Activated T-helper 2 cell treated with anti-CD3 and anti-CD28 coated beads, Interferon-gamma antibody, Interleukin-2, Interleukin-4, amounts not matched to agents 10 μg/mL and 5 μg/mL and 100 μg/mL, durations not matched to agents 14 hours and 24 hours and 36 hours (primary cell): Measurements from ENCODE around the gene SNRNP48. TPM values are rescaled to one million over a fixed set of nuclear protein-coding genes. Genes with fewer than 3 reads are reported as not detected.

ENCODE experiments used
- DNase-seq: peaks from one replicate; pipeline ENCODE4 v3.0.0; 2021; ENCODE audit warnings: low spot score
- H3K27ac Mint-ChIP-seq: one replicate; pipeline ENCODE4 v1.8.0; 2021; ENCODE audit warnings: mixed read lengths
- H3K27me3 Mint-ChIP-seq: one replicate; pipeline ENCODE4 v1.8.0; 2021; ENCODE audit warnings: low read depth, mixed read lengths
- H3K36me3 Mint-ChIP-seq: one replicate; pipeline ENCODE4 v1.8.0; 2021; ENCODE audit warnings: low read depth, mixed read lengths
- H3K4me1 Mint-ChIP-seq: one replicate; pipeline ENCODE4 v1.8.0; 2021; ENCODE audit warnings: low read depth, mixed read lengths
- H3K4me3 Mint-ChIP-seq: one replicate; pipeline ENCODE4 v1.8.0; 2021; ENCODE audit warnings: low read depth, mild to moderate bottlenecking, moderate library complexity, mixed read lengths
- H3K9me3 Mint-ChIP-seq: one replicate; pipeline ENCODE4 v1.8.0; 2021; ENCODE audit warnings: mixed read lengths
- intact Hi-C: fragments of 100-400 bp; cut with micrococcal nuclease; formaldehyde crosslinking; loops from one replicate; pipeline ENCODE4 v1.15.1; 2023
- total RNA-seq: library from RNA; stranded (reverse); gene quantifications from 2 replicates; pipeline ENCODE4 v1.2.3, GENCODE V29; 2022

The SNRNP48 gene
- total RNA-seq, 1 donor from 2014 or later: 16.8 TPM

DNA sequence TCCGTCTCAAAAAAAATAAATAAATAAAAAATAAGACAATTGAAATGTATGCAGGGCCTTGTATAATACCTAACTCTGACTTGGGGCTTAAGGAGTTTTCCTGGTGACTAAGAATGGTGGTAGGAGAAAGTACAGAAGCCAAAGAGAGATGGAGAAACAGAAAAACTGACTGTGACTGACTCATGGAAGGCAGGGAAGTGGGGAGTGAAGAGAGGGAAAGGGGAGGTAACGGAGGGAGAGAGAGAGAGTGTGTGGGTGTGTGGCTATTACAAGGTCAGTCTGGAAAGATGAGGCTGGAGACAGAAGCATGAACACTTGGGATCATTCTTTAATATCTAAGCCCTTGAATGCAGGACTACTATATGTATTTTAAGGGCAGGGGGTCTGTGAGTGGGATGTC, 38.5 kb downstream of the SNRNP48 start:
- H3K27me3 Mint-ChIP-seq: peaks cover 8% of the 10 kb centered on the region
- intact Hi-C loops: no loop called here
- H3K27ac Mint-ChIP-seq: no peak overlapping the region

DNA sequence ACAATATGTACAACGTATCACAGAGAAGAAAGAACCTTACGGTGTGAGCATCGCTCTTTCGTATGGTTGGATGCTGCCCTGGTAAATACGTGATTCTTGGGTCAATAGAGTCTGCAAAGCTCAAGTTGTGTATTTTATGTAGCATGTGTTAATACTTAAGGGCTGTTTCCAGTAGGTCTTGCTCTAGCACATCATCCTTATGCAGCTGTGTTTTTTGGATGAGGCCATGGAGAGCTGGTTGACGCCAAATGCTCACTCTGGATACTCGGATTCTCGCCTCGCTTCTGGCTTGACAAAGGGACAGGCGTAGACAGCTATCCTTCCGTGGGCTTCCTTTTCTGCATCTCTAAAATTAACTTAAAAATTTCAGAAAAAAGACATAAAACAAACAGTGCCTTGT, 38.9 kb downstream of the SNRNP48 start:
- H3K4me1 Mint-ChIP-seq: no peaks in the 10 kb centered on the region
- H3K9me3 Mint-ChIP-seq: no peaks in the 10 kb centered on the region
- no peak for DNase-seq
- no peaks in the 10 kb centered on the region for H3K36me3 Mint-ChIP-seq
- H3K27ac Mint-ChIP-seq: no peak overlapping the region
- H3K27me3 Mint-ChIP-seq: peaks cover 6% of the 10 kb centered on the region
- intact Hi-C loops: no loop called here
- H3K4me3 Mint-ChIP-seq: no peak overlapping the region

More for the DNA sequence above, 38.5 kb downstream of the SNRNP48 start:
- Mint-ChIP-seq H3K9me3 (no peaks in the 10 kb centered on the region), H3K4me1 (no peaks in the 10 kb centered on the region), H3K36me3 (no peaks in the 10 kb centered on the region), H3K4me3 (no peak overlapping the region)
- DNase-seq: no peak

DNA sequence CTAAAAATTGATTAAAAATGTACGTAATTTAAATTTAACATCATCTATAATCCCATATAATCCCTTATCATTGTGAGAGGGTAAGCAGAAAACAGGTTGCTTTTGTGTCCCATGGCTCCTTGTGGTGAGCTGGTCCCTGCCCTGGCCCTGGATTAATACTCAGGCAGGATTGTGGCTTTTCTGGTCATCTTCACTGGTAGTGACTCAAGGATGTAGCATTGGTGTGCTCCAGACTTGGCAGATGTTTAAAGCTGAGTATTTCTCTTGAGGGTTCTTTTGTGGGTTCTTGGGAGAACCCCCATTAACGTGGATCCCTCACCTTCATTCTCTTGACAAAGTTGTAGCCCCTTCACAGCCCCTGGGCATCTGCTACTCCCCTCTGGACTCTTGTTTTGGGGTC, 39.3 kb downstream of the SNRNP48 start:
- Mint-ChIP-seq H3K9me3 (no peaks in the 10 kb centered on the region), H3K27me3 (peaks cover 6% of the 10 kb centered on the region), H3K4me3 (no peak overlapping the region), H3K4me1 (no peaks in the 10 kb centered on the region), H3K36me3 (no peaks in the 10 kb centered on the region), H3K27ac (no peak overlapping the region)
- DNase-seq: no peak
- intact Hi-C loops: no loop called here

DNA sequence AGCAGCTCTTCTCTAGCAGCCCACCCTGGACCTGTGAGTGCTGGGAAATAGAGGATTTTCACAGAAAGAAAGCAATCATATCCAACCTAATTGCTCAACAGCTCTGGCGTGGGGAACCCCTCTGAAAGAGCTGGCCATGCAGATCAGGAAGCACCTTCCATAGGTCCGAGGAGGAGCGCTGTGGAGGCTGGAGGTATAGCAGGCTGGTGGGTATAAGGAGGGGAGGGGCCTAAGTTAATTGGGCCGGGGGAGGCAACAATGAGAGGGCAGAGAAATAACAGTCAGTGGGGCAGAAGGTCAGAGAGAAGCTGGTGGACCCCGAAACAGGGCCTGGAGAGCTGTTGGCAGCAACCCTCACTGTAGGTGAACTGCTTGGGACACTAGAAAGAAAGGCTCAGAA, 40.8 kb downstream of the SNRNP48 start:
- intact Hi-C loops: no loop called here
- H3K36me3 Mint-ChIP-seq: no peaks in the 10 kb centered on the region
- DNase-seq: no peak
- no peak overlapping the region for H3K4me3 Mint-ChIP-seq
- no peak overlapping the region for H3K27ac Mint-ChIP-seq
- H3K27me3 Mint-ChIP-seq: peaks cover 4% of the 10 kb centered on the region
- no peaks in the 10 kb centered on the region for H3K4me1 Mint-ChIP-seq
- no peaks in the 10 kb centered on the region for H3K9me3 Mint-ChIP-seq

DNA sequence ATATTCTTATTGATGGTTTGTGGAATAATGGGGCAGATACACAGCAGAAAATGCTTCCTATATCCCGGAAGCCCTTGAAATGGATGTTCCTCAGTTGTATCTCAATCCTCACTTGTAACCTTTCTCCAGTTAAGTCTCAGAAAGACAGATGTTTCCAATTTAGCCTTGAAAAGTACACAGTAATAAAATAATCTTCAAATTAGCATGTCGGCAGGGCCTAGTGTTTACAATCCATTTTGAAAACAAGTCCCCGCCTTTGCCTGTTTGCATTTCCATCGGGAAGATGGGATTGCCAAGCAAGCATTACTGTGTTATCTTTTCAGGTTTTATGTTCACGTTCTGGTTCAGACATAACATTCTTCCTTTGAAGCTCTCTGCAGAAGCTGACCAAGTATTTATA, 41.5 kb downstream of the SNRNP48 start:
- no peaks in the 10 kb centered on the region for H3K9me3 Mint-ChIP-seq
- no peak for DNase-seq
- H3K4me1 Mint-ChIP-seq: no peaks in the 10 kb centered on the region
- H3K27ac Mint-ChIP-seq: no peak overlapping the region
- intact Hi-C loops: no loop called here
- H3K4me3 Mint-ChIP-seq: no peak overlapping the region
- peaks cover 4% of the 10 kb centered on the region for H3K27me3 Mint-ChIP-seq
- H3K36me3 Mint-ChIP-seq: no peaks in the 10 kb centered on the region

DNA sequence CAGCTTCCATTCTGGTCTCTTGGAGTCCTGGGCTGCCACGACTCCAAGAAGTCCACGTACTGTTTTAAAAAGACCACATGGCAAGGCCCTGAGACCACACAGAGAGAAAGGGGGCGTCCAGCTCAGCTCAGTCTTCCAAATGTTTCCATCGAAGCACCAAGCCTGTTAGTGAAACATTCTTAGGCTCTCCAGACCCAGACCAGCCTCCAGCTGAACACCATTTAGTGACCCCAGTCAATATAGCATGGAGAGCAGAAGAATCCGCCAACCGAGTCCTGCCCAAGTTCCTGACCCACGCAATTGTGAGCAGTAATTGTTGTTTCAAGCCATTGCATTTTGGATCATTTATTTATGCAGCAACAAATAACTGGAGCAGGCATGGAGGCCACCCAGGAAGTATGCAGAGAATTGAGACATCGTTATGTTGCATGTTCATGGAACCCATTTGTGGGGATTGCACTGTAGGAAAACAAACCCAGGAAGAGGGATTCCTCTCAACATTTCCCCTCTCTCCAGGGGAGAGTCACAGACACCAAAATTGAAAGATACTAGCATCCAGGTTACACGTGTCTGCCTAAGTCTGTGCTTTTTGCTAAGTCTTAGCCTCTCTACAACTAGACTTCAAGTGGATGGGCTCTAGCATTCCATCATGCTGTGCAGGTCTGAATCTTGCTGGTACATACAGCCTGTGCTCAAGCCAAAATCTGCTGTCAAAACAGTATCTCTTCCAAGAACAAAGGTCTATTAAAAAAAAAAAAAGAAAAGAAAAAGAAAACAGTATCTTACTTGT, 42.7 kb downstream of the SNRNP48 start:
- no peak for DNase-seq
- H3K9me3 Mint-ChIP-seq: no peaks in the 10 kb centered on the region
- H3K27me3 Mint-ChIP-seq: peaks cover 7% of the 10 kb centered on the region
- no peaks in the 10 kb centered on the region for H3K36me3 Mint-ChIP-seq
- H3K27ac Mint-ChIP-seq: no peak overlapping the region
- H3K4me3 Mint-ChIP-seq: no peak overlapping the region
- no peaks in the 10 kb centered on the region for H3K4me1 Mint-ChIP-seq
- intact Hi-C loops: no loop called here

DNA sequence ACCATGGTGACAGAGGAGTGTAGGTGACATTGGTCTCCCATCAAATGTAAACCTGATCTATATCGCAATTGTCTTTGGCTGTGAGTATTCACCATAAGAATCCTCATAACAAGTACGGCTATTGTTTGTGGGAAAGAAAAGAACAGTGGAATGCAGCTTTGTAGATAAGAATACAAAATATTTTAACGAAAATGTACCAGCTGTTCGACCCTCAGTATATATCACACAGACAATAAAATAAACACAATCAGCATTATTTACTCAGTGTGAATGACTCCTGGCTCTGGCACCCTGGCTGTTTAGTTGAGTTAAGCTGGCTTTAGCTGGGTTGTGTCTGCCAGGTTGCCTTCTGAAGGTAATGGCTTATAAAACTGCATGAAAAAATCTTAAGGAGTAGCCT, 43.4 kb downstream of the SNRNP48 start:
- no peak for DNase-seq
- no peak overlapping the region for H3K4me3 Mint-ChIP-seq
- H3K27ac Mint-ChIP-seq: no peak overlapping the region
- intact Hi-C loops: no loop called here
- H3K9me3 Mint-ChIP-seq: no peaks in the 10 kb centered on the region
- no peaks in the 10 kb centered on the region for H3K4me1 Mint-ChIP-seq
- H3K27me3 Mint-ChIP-seq: peaks cover 7% of the 10 kb centered on the region
- no peaks in the 10 kb centered on the region for H3K36me3 Mint-ChIP-seq

DNA sequence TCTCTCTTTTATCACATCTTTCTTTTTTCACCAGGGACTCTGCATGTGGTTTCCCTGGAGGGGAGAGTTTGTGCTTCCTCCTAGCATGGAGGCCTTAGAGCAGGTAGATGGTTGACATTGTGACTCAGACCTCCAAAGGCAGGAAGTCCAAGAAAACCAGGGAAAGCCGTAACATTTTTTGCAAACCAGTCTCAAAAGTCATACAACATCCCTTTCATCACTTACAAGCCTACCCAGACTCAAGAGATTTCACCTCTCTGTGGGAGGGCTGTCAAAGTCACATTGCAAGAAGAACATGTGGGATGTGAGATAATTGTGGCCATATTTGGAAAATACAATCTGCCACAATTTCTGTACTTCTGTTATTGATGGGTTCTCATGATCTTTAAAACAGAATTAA, 46.2 kb downstream of the SNRNP48 start:
- H3K4me3 Mint-ChIP-seq: no peak overlapping the region
- no peaks in the 10 kb centered on the region for H3K4me1 Mint-ChIP-seq
- H3K27ac Mint-ChIP-seq: no peak overlapping the region
- H3K36me3 Mint-ChIP-seq: no peaks in the 10 kb centered on the region
- peaks cover 6% of the 10 kb centered on the region for H3K27me3 Mint-ChIP-seq
- no peaks in the 10 kb centered on the region for H3K9me3 Mint-ChIP-seq
- DNase-seq: no peak
- intact Hi-C loops: no loop called here

DNA sequence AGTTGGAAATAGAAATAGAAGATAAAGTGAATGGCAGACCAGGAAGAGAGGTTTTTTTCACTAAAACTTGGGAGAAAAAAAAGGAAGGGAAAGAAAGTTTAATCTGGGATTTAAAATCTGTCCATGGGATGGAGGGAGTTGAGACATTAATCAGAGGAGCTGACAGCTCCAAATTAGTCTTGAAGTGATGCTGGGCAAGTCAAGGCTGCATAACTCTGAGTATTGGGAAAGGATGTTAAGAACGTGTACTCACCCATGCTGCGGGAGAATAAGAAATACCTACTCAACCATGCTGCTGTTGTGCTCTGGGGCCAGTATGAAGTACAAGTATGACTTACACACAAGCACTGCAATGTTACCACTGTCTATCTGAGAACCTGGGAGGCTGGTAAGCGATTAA, 47.5 kb downstream of the SNRNP48 start:
- Mint-ChIP-seq H3K36me3 (no peaks in the 10 kb centered on the region), H3K4me3 (no peak overlapping the region), H3K4me1 (no peaks in the 10 kb centered on the region), H3K27ac (no peak overlapping the region), H3K9me3 (no peaks in the 10 kb centered on the region), H3K27me3 (peaks cover 6% of the 10 kb centered on the region)
- intact Hi-C loops: no loop called here
- no peak for DNase-seq

DNA sequence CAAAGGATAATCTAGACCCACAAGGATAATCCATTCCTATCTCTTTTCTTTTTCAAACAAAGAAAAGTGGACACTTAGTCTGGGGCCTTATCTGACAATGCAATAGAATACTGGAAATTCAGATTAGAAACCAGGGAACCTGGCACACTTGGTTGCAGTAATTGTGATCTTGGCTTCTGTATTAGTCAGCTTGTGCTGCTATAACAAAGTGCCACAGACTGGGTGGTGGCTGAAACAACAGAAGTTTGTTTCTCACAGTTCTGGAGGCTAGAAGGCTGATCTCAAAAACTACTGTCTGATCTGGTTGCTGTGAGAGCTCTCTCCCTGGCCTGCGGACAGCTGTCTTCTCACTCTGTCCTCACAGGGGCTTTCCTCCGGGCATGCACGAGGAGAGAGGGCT, 49.4 kb downstream of the SNRNP48 start:
- peaks cover 6% of the 10 kb centered on the region for H3K27me3 Mint-ChIP-seq
- no peaks in the 10 kb centered on the region for H3K9me3 Mint-ChIP-seq
- no peaks in the 10 kb centered on the region for H3K36me3 Mint-ChIP-seq
- DNase-seq: no peak
- intact Hi-C loops: no loop called here
- no peaks in the 10 kb centered on the region for H3K4me1 Mint-ChIP-seq
- H3K27ac Mint-ChIP-seq: no peak overlapping the region
- H3K4me3 Mint-ChIP-seq: no peak overlapping the region

DNA sequence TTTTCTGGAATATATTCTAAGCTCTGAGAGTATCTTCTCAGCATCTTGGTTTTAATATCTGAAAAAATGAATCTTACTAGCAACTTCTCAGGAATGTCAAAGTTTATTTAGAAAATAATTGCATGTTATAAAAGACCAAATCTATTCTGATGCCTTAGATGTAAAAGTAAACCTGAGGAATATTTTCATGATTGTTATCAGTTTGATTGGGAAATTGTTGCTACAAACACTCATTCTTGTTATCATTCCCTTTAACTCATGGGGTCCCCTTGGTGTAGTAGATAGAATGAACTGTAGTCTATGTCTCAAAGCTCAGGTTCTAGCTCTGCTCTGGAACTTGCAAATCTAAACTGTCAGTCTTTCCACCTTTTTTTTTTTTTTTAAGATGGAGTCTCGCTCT, 50.0 kb downstream of the SNRNP48 start:
- Mint-ChIP-seq H3K27me3 (peaks cover 6% of the 10 kb centered on the region), H3K4me3 (no peak overlapping the region), H3K4me1 (no peaks in the 10 kb centered on the region), H3K36me3 (no peaks in the 10 kb centered on the region), H3K27ac (no peak overlapping the region), H3K9me3 (no peaks in the 10 kb centered on the region)
- intact Hi-C loops: no loop called here
- no peak for DNase-seq

DNA sequence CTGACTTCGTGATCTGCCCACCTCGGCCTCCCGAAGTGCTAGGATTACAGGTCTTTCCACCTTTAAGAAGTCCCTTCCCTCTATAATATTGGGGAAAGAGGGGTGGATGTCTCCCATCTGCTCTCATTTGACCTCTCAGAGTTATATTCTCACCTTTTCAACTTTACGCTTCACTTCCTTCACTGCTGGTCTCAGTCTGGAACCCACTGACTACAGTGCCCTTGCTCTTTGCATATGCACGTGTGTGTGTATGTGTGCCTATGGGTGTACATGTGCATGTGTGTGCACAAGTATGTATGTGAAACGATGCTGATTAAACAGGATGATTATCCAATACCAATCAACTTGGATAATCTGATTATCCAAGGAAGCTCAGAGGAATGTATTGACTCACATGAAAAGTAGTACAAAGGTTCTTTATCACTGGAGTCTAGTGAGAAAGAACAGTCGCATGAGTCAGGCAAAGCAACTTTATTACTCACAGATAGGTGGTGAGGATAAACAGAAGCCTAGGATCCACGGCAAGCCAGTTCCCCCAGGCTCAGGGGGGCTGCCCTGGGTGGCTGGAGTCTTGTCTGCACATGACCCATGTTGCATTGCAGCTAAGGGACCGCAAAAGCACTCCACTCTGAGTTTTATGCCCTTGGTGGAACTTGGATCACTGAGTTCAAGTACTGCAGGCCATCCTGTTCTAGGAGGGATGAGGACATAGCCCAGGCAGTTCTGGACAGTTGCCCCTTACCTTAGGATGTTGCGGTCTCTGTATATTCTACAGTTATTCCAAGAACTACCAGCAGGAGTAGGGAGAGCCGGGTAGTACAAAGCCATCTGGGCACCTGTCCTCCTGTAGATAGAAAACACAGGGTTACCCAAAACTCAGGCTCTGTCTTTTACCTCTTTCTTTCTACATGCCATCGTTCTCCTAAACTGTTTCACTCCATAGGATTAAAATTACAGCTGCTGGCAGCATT, 50.9 kb downstream of the SNRNP48 start:
- H3K27me3 Mint-ChIP-seq: peaks cover 6% of the 10 kb centered on the region
- peaks cover 3% of the 10 kb centered on the region for H3K4me1 Mint-ChIP-seq
- H3K9me3 Mint-ChIP-seq: no peaks in the 10 kb centered on the region
- DNase-seq: no peak
- intact Hi-C loops: no loop called here
- no peak overlapping the region for H3K4me3 Mint-ChIP-seq
- H3K36me3 Mint-ChIP-seq: no peaks in the 10 kb centered on the region
- H3K27ac Mint-ChIP-seq: no peak overlapping the region

DNA sequence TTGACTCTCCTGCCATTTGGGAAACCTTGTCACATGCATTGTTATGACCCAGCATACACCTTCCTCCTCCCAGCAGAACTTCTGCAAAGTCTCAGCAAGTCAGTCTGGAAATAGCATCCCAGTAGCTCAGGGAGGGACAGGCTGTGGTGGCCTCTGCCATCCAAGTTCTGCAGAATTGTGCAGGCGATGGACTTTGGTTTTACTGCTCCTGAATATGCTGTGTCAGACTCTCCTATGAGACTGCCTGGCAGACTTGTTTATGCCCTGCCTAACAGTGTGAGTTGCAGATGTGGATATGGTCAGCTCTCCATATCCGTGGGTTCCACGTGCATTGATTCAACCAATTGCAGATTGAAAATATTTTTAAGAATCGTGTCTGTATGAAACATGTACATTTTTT, 52.8 kb downstream of the SNRNP48 start:
- H3K9me3 Mint-ChIP-seq: no peaks in the 10 kb centered on the region
- H3K27ac Mint-ChIP-seq: no peak overlapping the region
- H3K36me3 Mint-ChIP-seq: no peaks in the 10 kb centered on the region
- intact Hi-C loops: no loop called here
- peaks cover 2% of the 10 kb centered on the region for H3K27me3 Mint-ChIP-seq
- DNase-seq: no peak
- peaks cover 18% of the 10 kb centered on the region for H3K4me1 Mint-ChIP-seq
- no peak overlapping the region for H3K4me3 Mint-ChIP-seq
